ENCODE measurements around the gene CCDC61.

CCDC61 gene

DNA sequence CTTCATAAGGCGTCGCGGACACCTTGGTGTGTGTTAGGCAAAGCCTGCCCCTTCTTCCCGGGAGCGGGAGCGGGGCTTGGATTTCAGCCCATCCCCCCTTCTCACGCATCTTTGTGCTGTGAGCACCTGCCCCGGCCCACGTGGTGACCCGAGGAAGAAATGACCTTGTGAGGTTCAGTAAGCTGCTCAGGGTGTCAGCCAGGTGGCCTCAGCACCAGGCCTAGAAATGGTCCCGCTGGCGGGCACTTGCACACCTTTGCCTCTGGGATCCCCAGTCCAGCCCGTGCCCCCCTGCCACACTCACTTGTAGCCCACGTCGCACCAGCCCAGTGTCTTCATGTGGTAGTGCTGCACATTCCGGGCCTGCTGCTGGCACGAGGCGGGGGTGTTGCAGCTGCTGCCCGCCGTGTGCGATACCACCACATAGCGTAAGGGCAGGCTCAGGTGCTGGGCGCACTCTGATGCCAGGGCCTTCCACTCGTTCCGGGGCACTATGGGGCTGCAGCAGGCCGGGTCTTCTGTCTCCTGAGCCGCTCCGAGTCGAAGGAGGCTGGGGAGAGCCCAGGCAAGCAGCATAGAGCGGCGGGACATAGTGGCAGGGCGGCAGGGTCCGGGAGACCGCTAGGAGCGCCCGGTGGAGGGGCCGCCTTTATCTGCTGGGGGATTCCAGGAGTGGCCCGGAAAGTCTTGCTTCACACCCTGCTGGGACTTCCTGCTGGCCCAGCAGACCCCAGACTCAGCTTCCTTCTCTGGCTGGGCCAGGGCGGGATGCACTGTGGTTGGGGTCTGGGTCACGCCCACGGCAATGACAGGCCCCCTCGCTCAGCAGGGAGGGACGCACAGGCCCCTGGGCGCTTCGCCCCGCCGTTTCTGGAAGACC lies 27.4 kb downstream of the CCDC61 start, which contains the start of gene PGLYRP1:
PGLYRP1 (minus strand) TSS at position 623 of the 880 bp plus-strand sequence; CDS start at position 591, 32 bp downstream.
- H3K36me3 ChIP-seq, result no peaks in the 10 kb centered on the region
- H3K9me3 ChIP-seq (ENCODE audit: severe bottlenecking), result peaks cover 3% of the 10 kb centered on the region
- TF ChIP-seq, protein P1, sequence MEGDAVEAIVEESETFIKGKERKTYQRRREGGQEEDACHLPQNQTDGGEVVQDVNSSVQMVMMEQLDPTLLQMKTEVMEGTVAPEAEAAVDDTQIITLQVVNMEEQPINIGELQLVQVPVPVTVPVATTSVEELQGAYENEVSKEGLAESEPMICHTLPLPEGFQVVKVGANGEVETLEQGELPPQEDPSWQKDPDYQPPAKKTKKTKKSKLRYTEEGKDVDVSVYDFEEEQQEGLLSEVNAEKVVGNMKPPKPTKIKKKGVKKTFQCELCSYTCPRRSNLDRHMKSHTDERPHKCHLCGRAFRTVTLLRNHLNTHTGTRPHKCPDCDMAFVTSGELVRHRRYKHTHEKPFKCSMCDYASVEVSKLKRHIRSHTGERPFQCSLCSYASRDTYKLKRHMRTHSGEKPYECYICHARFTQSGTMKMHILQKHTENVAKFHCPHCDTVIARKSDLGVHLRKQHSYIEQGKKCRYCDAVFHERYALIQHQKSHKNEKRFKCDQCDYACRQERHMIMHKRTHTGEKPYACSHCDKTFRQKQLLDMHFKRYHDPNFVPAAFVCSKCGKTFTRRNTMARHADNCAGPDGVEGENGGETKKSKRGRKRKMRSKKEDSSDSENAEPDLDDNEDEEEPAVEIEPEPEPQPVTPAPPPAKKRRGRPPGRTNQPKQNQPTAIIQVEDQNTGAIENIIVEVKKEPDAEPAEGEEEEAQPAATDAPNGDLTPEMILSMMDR (IDR thresholded peaks at IDR 0.05; ENCODE audit: low read depth, low read length), result no peak
- no peak within 1 kb of the TSS for H3K27ac ChIP-seq
- H3K27me3 ChIP-seq (ENCODE audit: insufficient read depth, low read depth, severe bottlenecking), result no peaks in the 10 kb centered on the region
- H3K4me3 ChIP-seq (ENCODE audit: low read depth, low read length), result no peak within 1 kb of the TSS
- DNase-seq, result no peak

DNA sequence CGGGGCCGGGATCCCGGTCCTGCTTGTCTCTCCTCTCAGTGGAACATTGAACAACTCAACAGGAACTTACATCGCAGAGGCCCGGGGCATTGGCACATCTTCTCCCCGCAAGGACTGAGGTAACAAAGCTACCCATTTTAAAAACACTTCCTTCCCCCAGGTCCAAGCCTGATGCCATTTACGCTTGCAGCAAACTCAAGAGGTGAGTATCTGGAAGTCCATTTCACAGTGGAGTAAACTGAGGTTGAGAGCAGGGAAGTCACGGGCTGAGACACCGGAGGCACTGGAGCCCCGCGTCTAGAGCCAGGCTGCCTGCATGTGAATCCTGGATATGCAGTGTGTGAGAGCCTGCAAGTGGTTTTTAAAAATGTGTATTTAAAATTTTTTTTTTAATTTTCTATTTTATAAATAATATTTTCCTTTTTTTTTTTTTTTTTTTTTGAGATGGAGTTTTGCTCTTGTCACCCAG lies 28.1 kb downstream of the CCDC61 start:
- H3K36me3 ChIP-seq, result no peaks in the 10 kb centered on the region
- TF ChIP-seq, protein P1 (IDR thresholded peaks at IDR 0.05; ENCODE audit: low read depth, low read length), result no peak
- DNase-seq, result no peak
- no peaks in the 10 kb centered on the region for H3K27me3 ChIP-seq (ENCODE audit: insufficient read depth, low read depth, severe bottlenecking)
- no peak overlapping the region for H3K27ac ChIP-seq
- H3K4me3 ChIP-seq (ENCODE audit: low read depth, low read length), result no peak overlapping the region
- H3K9me3 ChIP-seq (ENCODE audit: severe bottlenecking), result peaks cover 3% of the 10 kb centered on the region

DNA sequence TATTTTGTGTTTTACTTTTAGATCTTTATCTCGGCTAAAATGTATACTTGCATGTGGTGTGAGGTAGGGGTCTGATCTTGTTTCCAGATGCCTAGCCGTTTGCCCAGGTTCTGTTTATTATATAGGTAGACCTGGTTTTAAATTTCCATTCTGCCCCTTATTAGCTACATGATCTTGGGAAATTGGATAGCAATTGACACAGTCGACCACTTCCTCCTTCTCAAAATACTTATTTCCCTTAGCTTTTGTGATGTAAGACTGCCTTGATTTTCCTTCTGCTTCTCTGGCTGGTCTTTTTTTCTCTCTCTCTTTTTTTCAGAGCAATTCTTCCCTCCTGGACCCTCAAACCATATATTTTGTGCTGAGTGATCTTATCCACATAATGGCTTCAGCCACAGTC lies 30.6 kb downstream of the CCDC61 start:
- no peak for DNase-seq
- H3K36me3 ChIP-seq, result no peaks in the 10 kb centered on the region
- no peak overlapping the region for H3K27ac ChIP-seq
- peaks cover 3% of the 10 kb centered on the region for H3K9me3 ChIP-seq (ENCODE audit: severe bottlenecking)
- TF ChIP-seq, protein P1 (IDR thresholded peaks at IDR 0.05; ENCODE audit: low read depth, low read length), result no peak
- no peaks in the 10 kb centered on the region for H3K27me3 ChIP-seq (ENCODE audit: insufficient read depth, low read depth, severe bottlenecking)
- H3K4me3 ChIP-seq (ENCODE audit: low read depth, low read length), result no peak overlapping the region

DNA sequence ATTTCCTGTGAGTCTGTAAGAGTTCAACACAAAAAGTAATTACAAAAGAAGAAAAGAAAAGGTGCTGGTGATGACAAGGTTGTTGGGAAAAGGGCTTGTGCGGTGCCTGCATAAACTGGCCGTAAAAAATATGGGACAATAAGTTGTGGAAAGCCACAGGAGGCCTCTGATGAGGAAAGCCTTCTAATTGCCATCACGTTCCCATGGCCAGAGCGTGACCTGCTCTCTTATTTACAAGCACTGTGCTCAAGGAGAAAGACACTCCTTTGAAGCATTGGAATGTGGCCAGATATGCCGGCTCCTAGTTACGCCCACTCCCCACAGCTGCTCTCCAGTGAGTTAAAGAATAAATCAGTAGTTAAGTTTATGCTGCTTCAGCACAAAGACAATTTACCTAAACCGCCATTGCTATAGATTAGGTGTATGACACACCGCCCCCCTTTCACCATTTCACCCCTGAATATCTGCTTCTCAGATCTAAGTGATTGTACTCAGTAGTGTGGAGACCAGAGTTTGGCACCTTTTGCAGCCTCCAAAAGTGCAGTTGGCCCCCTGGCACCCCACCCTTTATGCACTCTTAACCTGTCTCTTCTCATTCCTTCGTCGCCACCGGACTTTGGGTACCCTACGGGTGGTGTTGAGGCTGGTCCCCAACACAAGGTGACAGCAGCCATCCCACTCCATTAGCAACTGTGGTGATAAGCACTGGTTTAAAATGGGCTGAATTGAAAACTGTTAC lies 35.7 kb downstream of the CCDC61 start:
- no peaks in the 10 kb centered on the region for H3K27me3 ChIP-seq (ENCODE audit: insufficient read depth, low read depth, severe bottlenecking)
- peaks cover under 1% of the 10 kb centered on the region for H3K9me3 ChIP-seq (ENCODE audit: severe bottlenecking)
- no peak for DNase-seq
- no peak overlapping the region for H3K4me3 ChIP-seq (ENCODE audit: low read depth, low read length)
- TF ChIP-seq, protein P1 (IDR thresholded peaks at IDR 0.05; ENCODE audit: low read depth, low read length), result no peak
- H3K27ac ChIP-seq, result no peak overlapping the region
- H3K36me3 ChIP-seq, result no peaks in the 10 kb centered on the region

DNA sequence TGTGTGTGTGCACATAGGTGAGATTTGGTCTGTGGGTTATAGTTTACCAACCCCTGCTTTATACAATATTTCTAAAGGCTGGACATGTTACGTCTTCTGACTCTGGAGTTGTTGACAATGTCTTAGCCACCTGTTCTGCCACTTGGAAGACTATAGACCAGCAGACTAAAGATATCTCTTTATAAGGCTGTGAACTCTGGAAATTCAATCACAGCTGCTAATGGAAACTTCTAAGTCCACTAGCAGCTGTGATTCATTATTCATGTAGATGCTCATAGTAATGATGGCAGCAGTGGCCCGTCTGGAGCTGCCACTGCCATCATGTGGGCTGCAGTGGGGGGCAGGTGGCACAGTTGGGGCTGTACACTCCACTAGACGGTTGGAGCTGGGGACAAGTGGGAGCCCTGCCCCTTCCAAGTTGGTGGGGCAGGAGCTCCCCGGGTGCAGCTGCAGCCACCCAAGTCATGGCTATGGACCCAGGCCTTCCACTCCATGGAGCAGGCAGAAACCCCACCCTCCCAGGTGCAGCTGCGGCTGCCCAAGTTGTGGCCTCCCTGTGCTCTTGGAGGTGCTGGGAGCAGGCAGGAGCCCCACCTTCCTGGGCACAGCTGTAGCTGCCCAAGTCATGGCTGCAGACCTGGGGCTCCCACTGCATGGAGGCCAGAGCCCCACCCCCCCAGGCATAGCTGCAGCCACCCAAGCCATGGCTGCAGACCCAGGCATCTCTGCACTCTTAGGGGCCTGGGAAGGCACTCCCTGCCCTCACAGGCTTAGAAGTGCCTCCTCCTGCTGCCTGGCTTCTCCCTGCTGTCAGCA lies 36.7 kb downstream of the CCDC61 start:
- Histone ChIP-seq H3K9me3 (ENCODE audit: severe bottlenecking) (no peaks in the 10 kb centered on the region), H3K4me3 (ENCODE audit: low read depth, low read length) (no peak overlapping the region), H3K27me3 (ENCODE audit: insufficient read depth, low read depth, severe bottlenecking) (no peaks in the 10 kb centered on the region), H3K27ac (no peak overlapping the region), H3K36me3 (no peaks in the 10 kb centered on the region)
- DNase-seq, result no peak
- TF ChIP-seq, protein P1 (IDR thresholded peaks at IDR 0.05; ENCODE audit: low read depth, low read length), result no peak

All from WERI-Rb-1 (cell line).